Fibroblast of lung (primary cell): ENCODE results near the gene COL25A1.

Experiments
- EZH2 ChIP-seq: IDR thresholded peaks from 2 replicates; pipeline ENCODE4 v1.5.1; 2012; ENCODE audit warnings: low read length, control low read depth, mild to moderate bottlenecking; ENCODE audit errors: missing control alignments
- TF ChIP-seq, protein P1 (sequence below), 2 donors: IDR thresholded peaks in 1 of 2; conservative IDR thresholded peaks in 1 of 2; 1 replicate in 1 of 2; 2 replicates in 1 of 2; pipeline ENCODE4 v1.5.1; 2011 to 2012; ENCODE audit warnings: low read length in 2 of 2, control low read depth in 1 of 2, inconsistent platforms in 1 of 2, low read depth in 1 of 2, mild to moderate bottlenecking in 1 of 2

DNA sequence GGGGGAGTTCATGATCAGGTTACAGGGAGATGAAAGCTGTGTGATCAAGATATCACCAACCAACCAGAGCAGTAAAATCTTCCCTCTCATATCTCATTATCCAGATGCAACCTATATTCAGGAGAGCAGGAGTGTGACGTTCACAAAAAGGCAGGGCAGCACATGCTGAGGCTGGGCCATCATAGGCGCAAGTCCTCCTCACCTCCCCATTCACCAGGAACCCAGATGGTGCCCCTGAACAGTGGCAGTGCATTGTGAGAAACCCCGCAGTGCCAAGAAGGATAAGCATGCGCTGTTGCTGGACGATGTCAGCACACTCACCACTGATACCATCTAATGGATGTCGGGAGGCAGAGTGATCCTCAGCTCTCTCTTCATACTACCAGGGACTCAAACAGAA, 170.9 kb downstream of the COL25A1 start:
- TF ChIP-seq, protein P1, sequence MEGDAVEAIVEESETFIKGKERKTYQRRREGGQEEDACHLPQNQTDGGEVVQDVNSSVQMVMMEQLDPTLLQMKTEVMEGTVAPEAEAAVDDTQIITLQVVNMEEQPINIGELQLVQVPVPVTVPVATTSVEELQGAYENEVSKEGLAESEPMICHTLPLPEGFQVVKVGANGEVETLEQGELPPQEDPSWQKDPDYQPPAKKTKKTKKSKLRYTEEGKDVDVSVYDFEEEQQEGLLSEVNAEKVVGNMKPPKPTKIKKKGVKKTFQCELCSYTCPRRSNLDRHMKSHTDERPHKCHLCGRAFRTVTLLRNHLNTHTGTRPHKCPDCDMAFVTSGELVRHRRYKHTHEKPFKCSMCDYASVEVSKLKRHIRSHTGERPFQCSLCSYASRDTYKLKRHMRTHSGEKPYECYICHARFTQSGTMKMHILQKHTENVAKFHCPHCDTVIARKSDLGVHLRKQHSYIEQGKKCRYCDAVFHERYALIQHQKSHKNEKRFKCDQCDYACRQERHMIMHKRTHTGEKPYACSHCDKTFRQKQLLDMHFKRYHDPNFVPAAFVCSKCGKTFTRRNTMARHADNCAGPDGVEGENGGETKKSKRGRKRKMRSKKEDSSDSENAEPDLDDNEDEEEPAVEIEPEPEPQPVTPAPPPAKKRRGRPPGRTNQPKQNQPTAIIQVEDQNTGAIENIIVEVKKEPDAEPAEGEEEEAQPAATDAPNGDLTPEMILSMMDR (conservative IDR thresholded peaks at IDR 0.05 in 1 of 2, IDR thresholded peaks at IDR 0.05 in 1 of 2; ENCODE audit: low read depth in 1 of 2, low read length in 2 of 2) = no peak
- no peak for TF ChIP-seq EZH2
